NCI-H2227 (cell line): ENCODE measurements around the gene AP2M1.
A peak's percentile ranks its signal among the peaks of the same experiment; 100 is the strongest.
"Not testable (repeated sequence)": the region's sequence is repeated elsewhere in the genome, so short reads cannot be mapped to it uniquely, and the experiment has no call there.

Source experiments
- DNase-seq: peaks from one replicate; lab custom pipeline; 2025; ENCODE audit not compliant: unreplicated experiment; lab: John Stamatoyannopoulos, UW

AP2M1 gene

GRCh38 chr3:184156522-184156955, 18.1 kb upstream of the AP2M1 start:
- peak; percentile 33 for DNase-seq

GRCh38 chr3:184157206-184157605, 17.4 kb upstream of the AP2M1 start:
- no peak for DNase-seq

GRCh38 chr3:184158404-184158803, 16.3 kb upstream of the AP2M1 start:
- no peak for DNase-seq

- no peak for DNase-seq
Measured at GRCh38 chr3:184160456-184160855, 14.2 kb upstream of the AP2M1 start.

- not testable (repeated sequence) for DNase-seq
Measured at GRCh38 chr3:184162571-184163070, 12.0 kb upstream of the AP2M1 start.

- no peak for DNase-seq
Measured at GRCh38 chr3:184164648-184165330, 9.9 kb upstream of the AP2M1 start.

- no peak for DNase-seq
Measured at GRCh38 chr3:184165543-184165942, 9.1 kb upstream of the AP2M1 start.

GRCh38 chr3:184166671-184167070, 8.0 kb upstream of the AP2M1 start:
- no peak for DNase-seq

GRCh38 chr3:184167786-184168185, 6.9 kb upstream of the AP2M1 start:
- DNase-seq = no peak

- DNase-seq = no peak
Measured at GRCh38 chr3:184168363-184169120, 6.1 kb upstream of the AP2M1 start.

GRCh38 chr3:184169896-184170875, 4.5 kb upstream of the AP2M1 start:
- DNase-seq = no peak

- DNase-seq = no peak
Measured at GRCh38 chr3:184171562-184171961, 3.1 kb upstream of the AP2M1 start.

GRCh38 chr3:184172681-184173373, 1.8 kb upstream of the AP2M1 start:
- no peak for DNase-seq

GRCh38 chr3:184173374-184173722, 1.3 kb upstream of the AP2M1 start:
- DNase-seq = no peak

GRCh38 chr3:184174284-184174645, 390 bp upstream of the AP2M1 start:
- DNase-seq = no peak

- no peak for DNase-seq
Measured at GRCh38 chr3:184175506-184175905, 851 bp downstream of the AP2M1 start.

- DNase-seq = no peak
Measured at GRCh38 chr3:184175981-184176376, 1.3 kb downstream of the AP2M1 start.

GRCh38 chr3:184176377-184177330, 2.0 kb downstream of the AP2M1 start:
- DNase-seq = peak; percentile 85

- DNase-seq = no peak
Measured at GRCh38 chr3:184177331-184177731, 2.7 kb downstream of the AP2M1 start.
